GM12801 (cell line): ENCODE results near the gene CASKIN1.

Source experiments
- CTCF ChIP-seq: IDR thresholded peaks from one replicate; pipeline ENCODE4 v1.5.1; 2011; ENCODE audit warnings: control low read depth; ENCODE audit not compliant: insufficient read length; ENCODE audit errors: extremely low read depth

CASKIN1 gene

GRCh38 chr16:2229632-2230250, 33.3 kb upstream of the CASKIN1 start:
- TF ChIP-seq CTCF, result no peak

GRCh38 chr16:2229091-2229490, 32.7 kb upstream of the CASKIN1 start:
- TF ChIP-seq CTCF, result no peak

GRCh38 chr16:2228161-2228824, 31.9 kb upstream of the CASKIN1 start:
- TF ChIP-seq CTCF, result no peak

GRCh38 chr16:2226918-2227317, 30.5 kb upstream of the CASKIN1 start:
- no peak for TF ChIP-seq CTCF

- no peak for TF ChIP-seq CTCF
These were observed 29.9 kb upstream of the CASKIN1 start for GRCh38 chr16:2226245-2226793.

- no peak for TF ChIP-seq CTCF
These were observed 27.6 kb upstream of the CASKIN1 start for GRCh38 chr16:2223942-2224486.

- TF ChIP-seq CTCF, result no peak
These were observed 27.0 kb upstream of the CASKIN1 start, which contains the start of gene E4F1 for GRCh38 chr16:2223221-2223941. E4F1 (plus strand) TSS chr16:2223591; CDS start chr16:2223614, 23 bp downstream.
